Stimulated activated naive CD4-positive, alpha-beta T cell (primary cell): Measurements from ENCODE around the gene FOXG1.

Experiments used
- DNase-seq, 6 experiments: peaks; one replicate each; lab custom pipeline; 2025; lab: John Stamatoyannopoulos, UW

FOXG1 gene

DNA sequence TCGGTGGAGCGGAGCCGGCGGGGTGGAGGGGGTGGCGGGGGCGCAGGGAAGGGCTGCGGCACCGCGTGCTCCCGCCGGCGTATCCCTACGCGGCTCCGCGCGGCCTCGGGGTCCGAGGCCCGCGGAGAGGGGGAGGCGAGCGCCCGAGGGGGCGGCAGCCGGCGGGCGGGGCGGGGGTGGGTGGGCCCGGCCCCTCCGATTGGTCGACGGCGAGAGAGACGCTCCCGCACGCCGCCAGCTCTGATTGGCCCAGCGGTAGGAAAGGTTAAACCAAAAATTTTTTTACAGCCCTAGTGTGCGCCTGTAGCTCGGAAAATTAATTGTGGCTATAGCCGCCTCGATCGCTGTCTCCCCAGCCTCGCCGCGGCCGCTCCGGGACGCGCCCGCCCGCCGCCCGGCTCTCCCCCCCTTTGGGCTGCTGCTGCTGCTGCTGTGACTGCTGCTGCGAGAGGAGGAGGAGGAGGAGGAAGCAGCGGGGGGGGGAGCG lies at the start of gene FOXG1:
Gene FOXG1 (plus strand): TSS at position 319 of the 487 bp plus-strand sequence. CDS start 493 bp downstream, outside the sequence.
- no peak for DNase-seq

DNA sequence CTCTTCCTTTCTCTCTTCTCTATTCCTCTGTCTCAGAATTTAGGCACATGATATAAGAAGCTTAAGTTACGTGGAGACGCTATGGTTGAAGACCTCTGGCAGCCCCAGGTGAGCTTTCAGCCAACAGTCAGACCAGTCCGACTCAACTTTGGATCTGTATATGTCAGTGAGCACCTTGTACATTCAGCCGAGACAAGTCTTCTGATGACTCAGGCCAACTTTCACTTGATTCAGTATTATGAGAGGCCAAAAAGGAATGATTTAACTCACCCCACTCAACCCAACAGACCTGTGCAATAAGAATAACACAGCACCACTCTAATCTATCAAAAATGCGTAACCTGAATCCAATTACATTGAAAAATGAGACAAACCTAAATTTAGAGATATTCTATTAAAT lies 47.5 kb upstream of the FOXG1 start:
- no peak for DNase-seq

DNA sequence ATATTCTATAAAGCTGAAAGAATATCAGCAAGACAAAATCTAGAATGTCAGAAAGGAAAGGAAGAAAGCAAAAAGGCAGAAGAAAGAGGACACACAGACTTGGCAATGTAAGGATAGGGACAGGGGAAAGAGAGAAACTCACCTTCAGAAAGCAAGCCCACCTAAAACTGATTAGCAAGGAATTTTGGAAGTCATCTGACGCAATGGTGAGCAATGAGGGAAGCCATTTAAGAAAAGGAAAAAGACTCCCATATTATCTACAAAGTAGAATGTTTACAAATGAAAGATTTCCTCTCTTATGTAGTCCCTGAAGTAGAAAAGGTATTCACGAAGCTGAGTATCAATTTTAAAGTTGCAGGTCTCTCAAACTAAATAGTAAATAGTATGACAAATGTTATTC lies 35.2 kb upstream of the FOXG1 start:
- DNase-seq, result no peak

DNA sequence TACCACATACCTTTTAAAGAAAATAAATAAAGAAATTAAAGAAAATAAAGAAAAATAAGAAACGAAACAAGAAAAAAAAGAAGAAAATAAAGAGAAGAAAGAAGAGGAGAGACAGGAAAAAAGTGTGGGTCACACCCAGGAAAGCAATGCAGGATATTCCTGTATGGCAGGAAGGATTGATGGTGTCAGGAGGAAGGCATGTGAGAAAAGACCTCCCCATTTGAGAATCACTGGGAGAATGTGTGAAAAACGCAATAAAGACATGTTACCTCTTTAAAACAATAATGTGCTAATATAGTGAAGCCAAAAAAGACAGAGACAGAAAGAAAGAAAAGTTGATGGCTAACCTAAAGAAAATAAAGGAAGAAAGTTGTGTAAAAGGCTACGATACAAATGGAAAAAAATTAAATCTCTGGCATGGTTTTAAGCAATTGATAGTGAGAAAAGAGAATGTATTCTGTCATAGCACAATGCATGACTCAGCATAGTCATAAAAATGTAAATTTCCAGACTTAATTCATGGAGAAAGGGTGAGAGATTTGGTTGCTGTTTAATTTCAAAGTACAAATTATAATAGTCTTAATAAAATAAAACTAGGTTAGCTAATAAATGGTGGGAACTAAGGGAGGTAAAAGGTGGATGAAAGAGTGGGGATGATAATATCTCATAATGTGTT lies 24.3 kb upstream of the FOXG1 start:
- DNase-seq, result no peak

DNA sequence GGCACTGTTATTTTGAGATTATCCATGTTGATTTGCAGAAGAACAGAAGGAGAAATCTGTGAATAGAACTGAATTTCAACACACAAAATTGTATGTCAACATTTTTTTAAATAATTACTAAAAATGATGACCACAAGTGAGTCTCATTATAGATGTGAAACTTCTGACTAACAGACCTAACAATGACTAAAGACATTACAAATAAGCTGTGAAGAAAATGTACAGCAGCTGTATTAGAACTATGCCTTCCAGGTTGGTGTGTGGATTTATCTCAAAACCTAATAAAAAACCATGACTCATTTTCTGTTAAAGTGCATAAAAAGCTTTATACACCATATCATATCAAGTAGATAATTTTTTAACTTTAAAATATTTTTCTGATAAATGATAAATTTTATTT lies 22.5 kb upstream of the FOXG1 start:
- DNase-seq, result no peak

DNA sequence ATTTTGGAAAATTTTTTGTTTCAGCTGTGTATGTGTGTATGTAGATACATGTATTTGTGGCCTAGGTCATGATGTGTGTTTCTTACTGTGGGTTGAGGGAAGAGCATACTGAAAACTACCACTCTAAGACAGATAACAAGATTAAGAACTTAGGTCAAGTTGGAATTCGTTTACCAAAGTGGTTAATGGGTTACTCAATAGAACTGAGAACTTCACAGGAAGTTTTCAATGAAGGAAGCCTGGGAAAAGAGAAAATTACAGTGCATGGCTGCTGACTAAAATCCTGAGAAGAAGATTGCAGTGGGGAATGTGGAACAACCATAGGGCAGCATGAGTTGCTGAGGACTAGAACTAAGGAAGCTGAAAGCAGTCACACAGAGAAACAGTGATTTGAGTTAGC lies 21.4 kb upstream of the FOXG1 start:
- DNase-seq, result no peak

DNA sequence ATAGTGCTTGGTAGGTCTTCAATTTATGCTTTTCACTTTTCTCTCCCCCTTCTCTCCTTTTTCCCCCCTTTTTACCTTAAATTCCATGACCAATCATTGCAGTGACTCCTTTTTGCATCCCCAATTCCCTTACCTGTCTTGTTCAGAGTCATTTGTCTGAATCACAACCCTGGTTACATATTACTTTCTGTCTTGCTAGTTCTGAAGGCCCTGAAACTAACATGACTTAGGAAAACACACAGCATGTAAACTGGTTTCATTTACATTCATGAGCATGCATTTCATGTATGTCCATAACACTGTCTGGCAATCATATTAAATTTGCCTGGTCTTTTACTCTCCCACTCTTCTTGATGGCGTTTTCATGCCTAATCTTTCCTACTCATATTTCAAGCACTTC lies 20.3 kb upstream of the FOXG1 start:
- no peak for DNase-seq

DNA sequence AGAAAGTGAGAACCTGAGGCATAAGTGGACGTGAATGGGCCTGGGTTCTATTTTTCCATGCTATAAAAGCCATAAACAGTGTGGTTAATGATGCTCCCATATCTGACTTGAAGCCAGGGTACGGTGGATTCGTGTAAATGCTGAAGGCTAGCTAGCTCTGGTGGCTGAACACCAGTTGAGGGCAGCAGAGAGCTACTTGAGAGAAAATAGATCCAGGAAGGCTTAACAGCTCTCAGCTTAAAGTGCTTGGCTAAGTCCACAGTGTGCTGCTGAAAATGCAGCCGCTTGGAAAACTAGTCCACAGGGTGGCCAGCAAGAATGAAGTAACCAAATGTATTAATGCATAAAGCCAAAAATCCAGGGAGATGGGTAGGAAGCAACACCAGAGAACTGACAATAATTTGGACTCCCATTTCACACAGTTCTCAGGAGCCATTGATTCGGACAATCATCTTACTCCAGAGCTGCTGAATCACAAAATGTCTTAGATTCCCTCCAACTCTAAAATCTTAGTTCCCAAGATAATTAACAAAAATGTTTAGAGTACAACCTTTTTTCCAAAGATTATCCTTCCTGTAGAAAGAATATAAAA lies 15.0 kb upstream of the FOXG1 start:
- no peak for DNase-seq

DNA sequence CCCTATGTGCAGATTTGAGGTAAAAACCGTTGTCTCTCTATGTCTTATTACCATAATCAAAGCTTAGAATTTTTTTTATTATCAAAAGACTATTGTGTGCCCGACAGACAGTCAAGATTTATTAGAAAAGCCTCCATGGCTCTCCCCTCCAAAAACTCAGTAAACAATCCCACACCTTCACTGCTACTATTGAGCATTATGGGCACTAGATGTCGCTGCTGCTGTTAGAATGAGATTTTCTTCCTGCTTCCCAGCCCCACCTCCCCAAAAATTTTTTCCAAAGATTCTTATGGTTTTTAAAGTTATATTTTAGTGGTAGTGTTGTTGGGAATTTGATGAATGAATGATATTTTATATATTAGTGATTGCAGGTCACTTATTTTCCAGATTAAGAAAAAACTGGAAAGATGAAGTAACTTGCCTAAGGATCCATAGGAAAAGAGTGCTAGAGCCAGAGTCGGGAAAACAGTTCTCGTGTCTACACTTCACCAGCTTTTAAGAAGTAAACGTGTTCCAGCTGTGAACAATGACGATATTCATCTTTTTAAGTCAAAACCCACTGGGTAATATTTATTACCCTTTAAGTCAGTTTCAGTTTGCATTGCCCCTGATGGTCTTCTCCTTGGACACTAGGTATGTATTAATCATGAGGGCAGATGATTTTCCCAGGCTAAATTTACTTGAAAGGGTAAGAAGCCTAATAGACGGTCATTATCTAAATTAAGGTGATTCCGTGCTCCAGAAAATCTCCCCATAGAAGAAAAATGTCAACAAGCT lies 12.2 kb upstream of the FOXG1 start:
- no peak for DNase-seq

DNA sequence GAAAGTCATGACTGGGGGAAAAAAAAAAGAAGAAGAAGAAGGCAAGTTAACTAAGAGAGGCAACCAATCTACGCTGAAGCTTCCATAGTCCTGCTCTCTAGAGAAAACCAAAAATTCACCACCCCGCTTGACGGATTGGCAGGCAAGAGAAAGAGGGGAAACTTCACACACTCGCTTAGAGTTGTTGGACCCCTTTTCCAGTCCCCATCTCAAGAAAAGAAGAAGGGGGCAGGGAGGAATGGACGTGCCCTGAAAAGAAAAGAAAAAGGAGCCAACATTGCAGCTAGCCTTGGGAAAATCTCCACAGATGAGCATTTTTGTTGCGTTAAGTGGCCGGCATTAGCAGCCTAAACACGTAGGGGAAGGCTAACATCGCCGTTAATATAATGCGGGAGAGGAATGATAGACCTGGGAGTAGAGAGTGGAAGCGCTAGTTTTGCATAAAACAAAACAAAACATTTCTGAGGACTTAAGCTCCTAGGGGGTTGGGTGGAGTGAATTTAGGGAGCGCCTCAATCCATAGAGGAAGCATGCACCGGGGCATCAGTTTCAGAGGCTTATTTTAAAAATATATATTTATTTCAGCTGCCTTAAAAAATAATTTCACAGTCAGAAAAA lies 11.3 kb upstream of the FOXG1 start:
- DNase-seq, result no peak

DNA sequence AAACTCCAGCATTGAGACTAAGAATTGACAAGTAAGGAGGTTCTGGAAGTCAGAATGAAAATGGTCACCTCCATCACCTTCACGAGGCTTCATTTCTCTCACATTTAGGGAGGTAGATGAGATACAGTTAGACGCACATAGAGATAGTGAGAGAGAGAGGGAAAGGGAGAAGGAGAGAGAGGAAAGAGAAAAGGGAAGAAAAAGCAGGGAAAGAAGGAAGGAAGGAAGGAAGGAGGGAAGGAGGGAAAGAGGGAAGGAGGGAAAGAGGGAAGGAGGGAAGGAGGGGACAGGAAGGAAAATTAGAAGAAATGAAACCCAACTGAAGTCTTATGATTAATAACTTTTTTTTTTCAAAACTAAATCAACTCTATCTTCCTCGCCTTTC lies 10.7 kb upstream of the FOXG1 start:
- DNase-seq, result no peak

DNA sequence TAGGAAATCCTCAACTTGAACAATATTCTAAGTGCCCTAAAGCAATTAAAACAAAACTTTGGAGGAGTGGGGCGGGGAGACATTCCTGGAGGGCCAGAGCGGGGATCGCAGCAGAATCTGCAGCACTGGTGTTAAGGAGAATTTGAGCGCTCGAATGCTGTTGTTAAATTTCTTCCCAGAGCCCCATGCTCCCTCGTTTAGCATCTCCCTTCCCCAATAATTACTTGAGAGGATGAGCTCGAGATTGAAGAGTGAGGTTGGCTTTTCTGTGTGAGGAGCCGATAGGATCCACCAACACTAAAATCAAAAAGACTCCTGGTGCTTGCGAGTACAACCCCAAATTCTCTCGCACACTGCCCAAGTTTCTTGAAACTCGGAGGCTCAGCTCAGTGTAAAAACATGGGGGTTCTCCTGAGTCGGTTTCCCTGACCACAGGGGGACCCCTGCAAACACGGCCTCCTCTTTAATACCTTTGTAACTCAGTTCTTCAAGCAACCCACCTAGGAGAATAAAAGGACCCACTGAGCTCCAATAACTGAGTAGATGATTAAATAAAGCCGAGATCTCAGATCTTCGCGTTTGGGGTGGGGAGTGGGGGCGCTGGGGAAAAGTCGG lies 10.2 kb upstream of the FOXG1 start:
- no peak for DNase-seq

DNA sequence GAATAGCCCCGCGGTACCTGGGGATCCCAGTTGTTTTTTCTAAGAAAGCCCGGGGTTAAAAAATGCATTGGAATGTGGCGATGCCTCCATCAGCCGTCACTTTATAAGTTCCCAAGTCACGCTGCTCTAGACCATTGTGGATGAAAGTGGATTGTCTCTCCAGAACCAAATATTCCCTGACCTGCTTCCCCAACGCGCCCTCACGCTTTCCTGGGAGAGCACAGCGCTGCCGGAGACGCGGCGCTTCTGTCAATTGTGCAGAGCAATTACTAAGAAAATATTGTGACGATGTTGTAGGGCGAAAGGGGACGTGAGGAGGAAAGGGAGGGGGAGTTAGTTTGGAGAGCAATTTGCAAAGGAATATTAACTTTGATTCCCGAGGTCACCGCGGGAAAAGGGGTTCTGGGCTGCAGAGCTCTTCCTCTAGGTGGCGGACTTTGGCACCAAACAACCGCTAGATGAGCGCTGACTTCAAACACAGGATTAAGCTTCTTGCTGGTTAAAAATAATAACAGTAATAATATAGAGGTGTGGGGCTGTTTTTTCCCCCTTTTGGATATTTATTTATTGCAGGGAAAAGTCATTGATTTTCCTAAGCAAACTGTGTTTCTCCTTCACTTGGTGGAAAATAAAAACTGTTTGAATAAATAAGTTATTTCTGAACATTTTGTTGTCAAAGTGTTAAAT lies 9.6 kb upstream of the FOXG1 start:
- DNase-seq, result no peak

DNA sequence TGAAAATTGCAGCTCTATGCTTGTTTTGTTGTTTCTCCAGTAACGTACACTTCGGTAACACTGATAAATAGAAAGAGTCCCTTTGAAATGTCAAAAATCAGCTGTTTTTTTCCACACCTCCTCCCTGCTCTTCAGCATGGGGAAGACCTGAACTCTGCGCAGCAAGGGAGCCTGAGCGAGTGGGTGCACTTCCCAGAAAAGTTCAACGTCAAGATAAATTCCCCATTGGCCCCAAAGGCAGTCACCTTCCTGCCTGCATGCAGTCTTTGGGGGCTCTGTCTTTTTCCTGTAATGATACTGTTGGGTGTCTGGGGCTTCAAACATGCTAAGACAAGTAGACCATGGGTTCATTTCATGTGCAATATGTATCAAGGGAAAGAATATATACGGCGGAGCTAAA lies 8.8 kb upstream of the FOXG1 start:
- no peak for DNase-seq

DNA sequence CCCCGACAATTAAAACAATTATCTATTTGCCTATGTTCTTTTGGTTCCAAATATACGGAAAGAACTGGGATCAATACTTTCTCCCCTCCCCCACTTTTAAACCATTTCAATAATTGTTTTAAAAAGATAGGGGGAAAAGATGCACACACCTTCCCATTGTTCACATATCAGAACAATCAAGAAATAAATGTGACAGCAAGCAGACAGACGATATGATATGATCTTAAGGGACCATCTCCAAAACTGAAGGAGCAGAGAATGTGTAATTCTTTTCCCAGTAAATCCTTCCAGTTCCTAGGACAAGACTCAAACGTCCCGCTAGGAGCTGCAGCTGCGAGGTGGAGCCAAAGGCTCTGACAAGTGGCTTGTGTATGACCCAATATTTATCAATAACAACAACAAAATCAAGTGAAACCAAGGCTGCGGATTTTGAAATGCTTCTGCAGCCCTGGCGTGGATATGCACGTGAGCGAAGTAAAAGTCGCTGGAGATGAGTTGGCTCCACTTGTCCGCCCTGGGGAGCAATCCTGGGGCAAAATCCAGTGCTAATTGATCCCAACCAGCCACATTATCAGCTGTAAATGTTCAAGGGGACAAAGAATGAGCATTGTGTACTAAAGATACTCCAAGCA lies 8.2 kb upstream of the FOXG1 start:
- no peak for DNase-seq

DNA sequence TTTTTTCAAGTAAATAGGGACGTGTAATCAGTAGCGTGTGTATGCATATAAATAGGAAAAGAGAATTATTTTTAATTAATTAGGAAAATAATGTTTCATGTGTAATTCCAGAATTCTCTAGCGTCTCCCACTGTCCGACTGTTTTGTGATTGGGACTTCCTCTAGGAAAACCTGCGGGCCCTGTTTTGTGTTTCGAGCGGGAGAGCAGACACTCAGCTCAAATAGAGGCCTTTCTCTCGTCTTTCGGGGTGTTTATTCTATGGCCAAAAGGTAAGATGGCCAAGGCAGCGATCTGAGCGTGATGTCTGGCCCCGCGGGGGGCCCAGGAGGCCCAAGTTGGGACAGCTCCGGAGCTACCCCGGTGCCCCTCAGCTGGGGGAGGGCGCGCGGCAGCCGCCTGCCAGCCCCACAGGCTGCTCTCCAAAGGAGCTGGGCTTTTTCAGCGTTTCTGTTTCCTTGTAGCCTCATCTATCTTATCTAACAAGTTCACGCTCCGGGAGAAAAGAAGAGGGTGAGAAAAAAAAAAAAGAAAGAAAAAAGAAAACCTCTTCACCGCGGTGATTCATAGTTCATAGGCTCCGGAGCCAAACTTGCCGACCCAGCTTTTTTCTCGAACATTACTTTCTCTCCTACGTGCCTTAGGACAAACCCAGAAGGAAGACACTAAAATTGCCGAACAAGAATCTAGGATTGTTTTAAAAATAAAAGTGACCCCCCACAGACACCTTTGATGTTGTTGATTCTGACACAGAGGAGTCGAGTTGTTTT lies 7.5 kb upstream of the FOXG1 start:
- DNase-seq, result no peak

DNA sequence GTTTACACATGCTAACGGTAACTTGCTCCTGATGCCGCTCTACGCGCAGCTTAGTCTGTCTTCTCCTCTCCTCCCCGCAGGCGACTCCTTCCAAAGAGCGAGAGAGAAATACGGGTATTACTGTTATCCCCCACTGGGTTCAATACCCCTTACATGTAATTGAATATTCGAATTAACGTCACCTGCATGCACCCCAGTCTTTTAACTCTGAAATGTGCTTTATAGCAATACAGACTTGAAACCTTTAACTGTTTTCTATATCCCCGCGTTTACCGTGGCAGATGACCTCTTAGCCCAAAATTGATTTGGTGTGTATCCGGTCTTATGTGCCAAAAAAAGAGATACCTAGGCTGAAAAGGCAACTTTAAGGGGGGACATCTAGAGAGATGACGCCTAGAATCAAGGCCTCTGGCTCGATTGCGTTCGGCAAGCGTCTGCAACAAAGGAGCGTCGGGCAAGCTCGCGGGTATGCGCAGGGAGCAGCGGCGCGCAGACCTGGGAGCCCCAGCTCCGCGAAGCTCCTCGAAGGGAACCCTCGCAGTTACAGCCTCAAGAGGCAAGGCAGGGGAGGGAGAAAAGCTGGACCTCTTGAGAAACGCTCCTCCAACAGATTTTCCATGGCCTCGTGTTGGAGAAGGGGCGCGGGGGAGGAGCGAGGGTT lies 6.8 kb upstream of the FOXG1 start:
- DNase-seq, result no peak

DNA sequence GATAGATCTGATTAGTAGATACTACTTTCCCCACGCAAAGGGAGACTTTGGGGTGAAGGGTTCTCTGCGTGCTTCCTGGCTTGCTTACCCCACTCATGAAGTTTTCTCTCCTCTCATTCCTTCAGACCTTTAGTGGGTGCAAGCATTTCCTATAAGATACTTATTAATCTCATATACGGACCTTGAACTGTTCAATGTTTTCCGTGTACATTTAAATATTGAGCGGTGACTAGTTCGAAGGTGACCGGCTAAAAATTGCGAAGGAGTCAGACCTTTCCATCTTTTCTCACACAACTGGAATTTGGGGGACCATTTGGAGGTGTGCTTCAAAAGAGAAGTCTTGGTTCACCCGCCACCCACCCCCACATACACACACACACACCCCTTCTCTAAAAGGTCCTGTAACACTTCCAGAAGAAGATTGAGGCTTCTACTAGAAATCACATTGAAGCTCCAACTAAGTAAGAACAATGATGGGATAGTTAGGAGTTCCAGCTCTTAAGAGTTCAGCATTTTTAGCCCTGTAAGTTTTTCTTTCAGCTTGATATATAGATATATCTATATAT lies 6.1 kb upstream of the FOXG1 start:
- no peak for DNase-seq

DNA sequence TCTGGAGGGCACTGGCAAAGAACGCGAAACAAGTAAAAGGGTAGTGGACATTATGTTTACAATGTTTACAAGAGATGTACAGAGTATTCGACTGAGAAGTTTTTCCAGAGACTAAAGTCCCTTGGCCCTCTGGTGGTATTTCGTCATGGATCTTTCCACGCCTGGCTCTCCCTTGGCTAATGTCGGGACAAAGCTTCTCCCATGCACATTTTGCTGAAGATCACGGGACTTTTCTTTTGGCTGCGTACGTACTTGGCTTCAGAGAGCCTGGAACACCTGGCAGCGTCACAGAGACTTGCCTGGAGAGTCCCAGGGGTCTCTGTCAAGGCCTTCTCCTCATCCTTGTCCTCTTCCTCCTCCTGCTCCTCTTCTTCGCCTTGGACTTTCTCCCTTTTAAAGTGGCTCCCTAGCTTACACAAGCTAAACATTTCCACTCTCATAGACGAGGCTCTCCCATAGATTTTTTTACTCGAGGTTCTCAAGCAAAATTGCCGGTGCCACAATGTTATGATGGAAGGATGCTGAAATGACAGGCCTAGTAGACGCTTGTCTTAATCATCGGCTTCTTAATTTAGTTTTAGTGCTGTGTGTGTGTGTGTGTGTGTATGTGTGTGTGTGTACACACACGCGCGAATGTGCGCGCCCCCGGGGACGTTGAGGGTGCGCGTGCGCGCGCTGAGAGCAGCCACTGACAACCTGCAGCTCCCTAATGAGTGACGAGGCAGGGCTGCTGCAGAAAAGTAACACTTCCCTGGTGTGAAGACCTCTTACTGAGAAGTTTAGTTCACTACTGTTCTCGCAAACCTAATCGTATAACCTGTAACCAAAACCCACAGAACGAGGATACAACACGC lies 4.9 kb upstream of the FOXG1 start:
- DNase-seq, result peak in 2 of 6 experiments; percentile 40 to 42
